WTC11 (cell line): ENCODE data around the gene EIF1B. TPM values are rescaled to one million over a fixed set of nuclear protein-coding genes. Genes with fewer than 3 reads are reported as not detected.
A peak's percentile ranks its signal among the peaks of the same experiment; 100 is the strongest.

Experiments used
- ATAC-seq: fragments of 200-7000 bp; cut with Tn5 transposase; 2 replicates; pipeline ENCODE4 v1.10.0; 2021; ENCODE audit warnings: mild to moderate bottlenecking, moderate library complexity
- CTCF ChIA-PET: fragments of 300-600 bp; sonication (Branson Sonifier 250); formaldehyde crosslinking; loops from one replicate; lab custom pipeline; 2021; ENCODE audit warnings: antibody characterized with exemption; lab: Charles Lee
- POLR2A ChIA-PET: fragments of 350-600 bp; sonication (Branson Sonifier 250); formaldehyde crosslinking; loops from one replicate; lab custom pipeline; 2021; ENCODE audit warnings: antibody characterized with exemption; lab: Charles Lee
- DNase-seq: peaks from one replicate; pipeline ENCODE4 v3.0.0; 2021; ENCODE audit warnings: low spot score
- H3K27ac Mint-ChIP-seq: 2 replicates; pipeline ENCODE4 v1.8.0; 2021; ENCODE audit warnings: mixed read lengths
- H3K27me3 Mint-ChIP-seq: 2 replicates; pipeline ENCODE4 v1.8.0; 2021; ENCODE audit warnings: low read depth, mild to moderate bottlenecking, moderate library complexity, mixed read lengths
- H3K36me3 Mint-ChIP-seq: 2 replicates; pipeline ENCODE4 v1.8.0; 2021; ENCODE audit warnings: mixed read lengths
- H3K4me1 Mint-ChIP-seq: 2 replicates; pipeline ENCODE4 v1.8.0; 2022; ENCODE audit warnings: mixed read lengths
- H3K4me3 Mint-ChIP-seq: 2 replicates; pipeline ENCODE4 v1.8.0; 2021; ENCODE audit warnings: mild to moderate bottlenecking, moderate library complexity, mixed read lengths
- H3K9me3 Mint-ChIP-seq: 2 replicates; pipeline ENCODE4 v1.8.0; 2021; ENCODE audit warnings: mixed read lengths
- ATF2 ChIP-seq: sonication (generic); formaldehyde crosslinking; IDR thresholded peaks from 2 replicates; pipeline ENCODE4 v1.8.1; 2022; ENCODE audit warnings: low read depth, missing genetic modification reagents, borderline replicate concordance
- CREB1 ChIP-seq: sonication (generic); formaldehyde crosslinking; IDR thresholded peaks from 2 replicates; pipeline ENCODE4 v1.8.0; 2023; ENCODE audit warnings: mild to moderate bottlenecking, missing genetic modification reagents
- CTCF ChIP-seq: fragments of 200-600 bp; IDR thresholded peaks from 2 replicates; pipeline ENCODE4 v1.8.0; 2022; ENCODE audit warnings: antibody characterized with exemption
- ETV6 ChIP-seq: sonication (generic); formaldehyde crosslinking; IDR thresholded peaks from 2 replicates; pipeline ENCODE4 v1.8.1; 2022; ENCODE audit warnings: mild to moderate bottlenecking, missing genetic modification reagents
- HMGA2 ChIP-seq: fragments of 250-450 bp; sonication (Bioruptor Pico); IDR thresholded peaks from 2 replicates; pipeline ENCODE4 v1.4.0; 2021; ENCODE audit warnings: mild to moderate bottlenecking, moderate library complexity
- IRF1 ChIP-seq: sonication (generic); formaldehyde crosslinking; IDR thresholded peaks from 2 replicates; pipeline ENCODE4 v1.8.0; 2023; ENCODE audit warnings: missing genetic modification reagents
- NFYB ChIP-seq: sonication (generic); formaldehyde crosslinking; conservative IDR thresholded peaks from 2 replicates; pipeline ENCODE4 v1.8.0; 2022; ENCODE audit warnings: low read depth, missing genetic modification reagents
- NR1H2 ChIP-seq: sonication (generic); formaldehyde crosslinking; IDR thresholded peaks from 2 replicates; pipeline ENCODE4 v1.9.0; 2021; ENCODE audit warnings: mild to moderate bottlenecking, moderate library complexity, missing genetic modification reagents
- NR2C2 ChIP-seq: sonication (generic); formaldehyde crosslinking; IDR thresholded peaks from 2 replicates; pipeline ENCODE4 v1.8.0; 2022; ENCODE audit warnings: mild to moderate bottlenecking, missing genetic modification reagents
- PRDM15 ChIP-seq: sonication (generic); formaldehyde crosslinking; IDR thresholded peaks from 2 replicates; pipeline ENCODE4 v1.8.0; 2022; ENCODE audit warnings: missing genetic modification reagents
- RELA ChIP-seq: sonication (generic); formaldehyde crosslinking; IDR thresholded peaks from 2 replicates; pipeline ENCODE4 v1.8.1; 2022; ENCODE audit warnings: missing genetic modification reagents, mild to moderate bottlenecking, borderline replicate concordance
- TCF7 ChIP-seq: sonication (generic); formaldehyde crosslinking; IDR thresholded peaks from 2 replicates; pipeline ENCODE4 v1.8.0; 2022; ENCODE audit warnings: mild to moderate bottlenecking, low read depth, missing genetic modification reagents, moderate library complexity
- TEAD1 ChIP-seq: sonication (generic); formaldehyde crosslinking; IDR thresholded peaks from 2 replicates; pipeline ENCODE4 v1.8.0; 2022; ENCODE audit warnings: mild to moderate bottlenecking, missing genetic modification reagents
- TEAD4 ChIP-seq: sonication (generic); formaldehyde crosslinking; IDR thresholded peaks from 2 replicates; pipeline ENCODE4 v1.8.0; 2022; ENCODE audit warnings: mild to moderate bottlenecking, missing genetic modification reagents
- ZNF232 ChIP-seq: sonication (generic); formaldehyde crosslinking; IDR thresholded peaks from 2 replicates; pipeline ENCODE4 v1.8.0; 2022; ENCODE audit warnings: mild to moderate bottlenecking, missing genetic modification reagents
- ZNF396 ChIP-seq: fragments of 250-450 bp; sonication (Bioruptor Pico); IDR thresholded peaks from 2 replicates; pipeline ENCODE4 v1.8.0; 2021; ENCODE audit warnings: mild to moderate bottlenecking, moderate library complexity, borderline replicate concordance
- ZNF425 ChIP-seq: fragments of 250-450 bp; sonication (Bioruptor Pico); conservative IDR thresholded peaks from 2 replicates; pipeline ENCODE4 v1.9.0; 2021; ENCODE audit warnings: mild to moderate bottlenecking
- ZSCAN18 ChIP-seq: fragments of 250-450 bp; sonication (Bioruptor Pico); IDR thresholded peaks from 2 replicates; pipeline ENCODE4 v2.1.2; 2022; ENCODE audit warnings: mild to moderate bottlenecking, moderate library complexity
- total RNA-seq: library from RNA; stranded (reverse); gene quantifications from 3 replicates; pipeline ENCODE4 v1.2.3, GENCODE V29; 2021

Gene EIF1B
- total RNA-seq, 1 experiment from 2014 or later, result 82.0 TPM

- TF ChIP-seq PRDM15 (CRISPR knock-in tag) (no peak), ZNF232 (CRISPR knock-in tag) (no peak), CREB1 (CRISPR knock-in tag) (no peak; the same call in 1 of the 2 replicates), ZNF396 (CRISPR knock-in tag) (no peak), NR1H2 (CRISPR knock-in tag) (no peak), ATF2 (CRISPR knock-in tag) (no peak), ZNF425 (CRISPR knock-in tag) (no peak), TCF7 (CRISPR knock-in tag) (no peak), NR2C2 (CRISPR knock-in tag) (no peak), TEAD4 (CRISPR knock-in tag) (0 out of 2 replicates have a peak, but pooled peaks have one; percentile 5), TEAD1 (no peak)
Measured at GRCh38 chr3:40309925-40310695, 603 bp downstream of the EIF1B start (continued).

GRCh38 chr3:40310705-40311104 is 1.2 kb downstream of the EIF1B start:
- no peak for ATAC-seq
- Mint-ChIP-seq H3K27me3 (no peaks in the 10 kb centered on the region), H3K4me3 (peak overlapping the region; percentile 97), H3K9me3 (no peaks in the 10 kb centered on the region), H3K27ac (peak overlapping the region; percentile 83; the same call in 1 of the 2 replicates), H3K4me1 (peaks cover 18% of the 10 kb centered on the region), H3K36me3 (peaks cover 33% of the 10 kb centered on the region)
- ChIA-PET POLR2A (interaction anchor here (0.7 kb wide), 3 partner anchors 153 to 1597 kb away, joined by 3 to 8 read pairs (median 3); no protein-coding TSS in a partner anchor), CTCF (no interaction called here)
- no peak for TF ChIP-seq ETV6 (CRISPR knock-in tag)
- TF ChIP-seq ZSCAN18 (CRISPR knock-in tag), result no peak
- no peak for TF ChIP-seq CTCF
- TF ChIP-seq TEAD4 (CRISPR knock-in tag), result no peak
- TF ChIP-seq TEAD1, result no peak
- no peak for TF ChIP-seq NFYB (CRISPR knock-in tag)
- TF ChIP-seq HMGA2 (CRISPR knock-in tag), result no peak
- no peak for TF ChIP-seq RELA (CRISPR knock-in tag)
- TF ChIP-seq IRF1, result no peak
- DNase-seq, result no peak
